OCI-LY1 (cell line): ENCODE results near the gene FUT8.
A peak's percentile ranks its signal among the peaks of the same experiment; 100 is the strongest.

Experiments used
- H2AFZ ChIP-seq: fragments of 200-600 bp; sonication (generic), shearing (Covaris generic); 2 replicates; pipeline ENCODE4 v1.6.0; 2014; ENCODE audit warnings: antibody characterized with exemption, mild to moderate bottlenecking, low read length
- H3F3A ChIP-seq: fragments of 200-600 bp; sonication (generic), shearing (Covaris generic); 2 replicates; pipeline ENCODE4 v1.6.0; 2014; ENCODE audit warnings: mild to moderate bottlenecking, antibody characterized with exemption, low read length, moderate library complexity; ENCODE audit not compliant: insufficient read depth
- H3K27ac ChIP-seq: fragments of 200-600 bp; sonication (generic); 2 replicates; pipeline ENCODE4 v1.5.1; 2014; ENCODE audit warnings: low read length, mixed run types, mild to moderate bottlenecking, low read depth; ENCODE audit not compliant: poor library complexity, severe bottlenecking
- H3K27me3 ChIP-seq: fragments of 200-600 bp; sonication (generic); 2 replicates; pipeline ENCODE4 v1.6.0; 2014; ENCODE audit warnings: antibody characterized with exemption, mild to moderate bottlenecking, low read length, moderate library complexity; ENCODE audit not compliant: insufficient read depth
- H3K36me3 ChIP-seq: fragments of 200-600 bp; sonication (generic); 2 replicates; pipeline ENCODE4 v1.6.1; 2014; ENCODE audit warnings: mild to moderate bottlenecking, antibody characterized with exemption, low read length, moderate library complexity, mixed read lengths; ENCODE audit not compliant: insufficient read depth
- H3K4me1 ChIP-seq: fragments of 200-600 bp; sonication (generic); 2 replicates; pipeline ENCODE4 v1.5.1; 2014; ENCODE audit warnings: mild to moderate bottlenecking, low read length, moderate library complexity; ENCODE audit not compliant: insufficient read depth, severe bottlenecking
- H3K4me2 ChIP-seq: fragments of 200-600 bp; sonication (generic), shearing (Covaris generic); 2 replicates; pipeline ENCODE4 v1.6.1; 2014; ENCODE audit warnings: low read length
- H3K4me3 ChIP-seq: fragments of 200-600 bp; sonication (generic); 2 replicates; pipeline ENCODE4 v1.5.1; 2014; ENCODE audit warnings: low read length, low read depth, mild to moderate bottlenecking, mixed read lengths; ENCODE audit not compliant: poor library complexity, severe bottlenecking
- H3K79me2 ChIP-seq: fragments of 200-600 bp; shearing (Covaris generic); 2 replicates; pipeline ENCODE4 v1.6.1; 2016; ENCODE audit warnings: mixed run types, low read length, mixed read lengths; ENCODE audit not compliant: insufficient read depth
- H3K9ac ChIP-seq: fragments of 200-600 bp; sonication (generic), shearing (Covaris generic); 2 replicates; pipeline ENCODE4 v1.6.1; 2014; ENCODE audit warnings: mild to moderate bottlenecking, low read length, mixed read lengths
- H3K9me2 ChIP-seq: fragments of 200-600 bp; sonication (generic), shearing (Covaris generic); 2 replicates; pipeline ENCODE4 v1.6.1; 2014; ENCODE audit warnings: low read depth, mild to moderate bottlenecking, low read length, mixed read lengths
- H3K9me3 ChIP-seq: fragments of 200-600 bp; shearing (Covaris generic); 2 replicates; pipeline ENCODE4 v1.6.1; 2014; ENCODE audit warnings: low read length, mixed read lengths
- H4K20me1 ChIP-seq: fragments of 200-600 bp; sonication (generic), shearing (Covaris generic); 2 replicates; pipeline ENCODE4 v1.6.0; 2016; ENCODE audit warnings: mild to moderate bottlenecking, low read length; ENCODE audit not compliant: insufficient read depth
- CTCF ChIP-seq: fragments of 200-600 bp; sonication (generic), shearing (Covaris generic); IDR thresholded peaks from 2 replicates; pipeline ENCODE4 v1.5.1; 2017; ENCODE audit warnings: mild to moderate bottlenecking, antibody characterized with exemption, low read length, moderate library complexity, mixed read lengths
- EZH2 ChIP-seq: fragments of 200-600 bp; sonication (generic), shearing (Covaris generic); IDR thresholded peaks from 2 replicates; pipeline ENCODE4 v1.8.0; 2017; ENCODE audit warnings: borderline replicate concordance, mixed run types, mild to moderate bottlenecking, antibody characterized with exemption, low read length, moderate library complexity, mixed read lengths

The FUT8 gene

GRCh38 chr14:65413739-65414045, 1.2 kb downstream of the FUT8 start:
- Histone ChIP-seq H3K27ac (peak overlapping the region; percentile 66), H3F3A (0 out of 2 replicates have a peak, but pooled peaks cover 5% of the 10 kb centered on the region), H2AFZ (no peak overlapping the region), H4K20me1 (no peaks in the 10 kb centered on the region), H3K27me3 (no peaks in the 10 kb centered on the region), H3K9ac (peak overlapping the region; percentile 89), H3K4me2 (peak overlapping the region; percentile 81), H3K9me3 (no peaks in the 10 kb centered on the region), H3K36me3 (no peaks in the 10 kb centered on the region), H3K4me3 (peak overlapping the region; percentile 90), H3K79me2 (peaks cover 56% of the 10 kb centered on the region), H3K4me1 (peaks cover 26% of the 10 kb centered on the region), H3K9me2 (no peaks in the 10 kb centered on the region)
- TF ChIP-seq EZH2 (no peak), CTCF (no peak)

GRCh38 chr14:65414961-65415589, 2.5 kb downstream of the FUT8 start:
- Histone ChIP-seq H3K4me1 (peaks cover 26% of the 10 kb centered on the region), H3K79me2 (peaks cover 69% of the 10 kb centered on the region), H3F3A (0 out of 2 replicates have a peak, but pooled peaks cover 5% of the 10 kb centered on the region), H3K36me3 (no peaks in the 10 kb centered on the region), H3K9me3 (no peaks in the 10 kb centered on the region), H3K27ac (peak overlapping the region; percentile 66), H3K9ac (peak overlapping the region; percentile 89), H3K4me2 (peak overlapping the region; percentile 81), H3K9me2 (no peaks in the 10 kb centered on the region), H2AFZ (no peak overlapping the region), H4K20me1 (no peaks in the 10 kb centered on the region), H3K27me3 (no peaks in the 10 kb centered on the region), H3K4me3 (peak overlapping the region; percentile 90)
- TF ChIP-seq EZH2 (no peak), CTCF (peak; percentile 73)

- no peaks in the 10 kb centered on the region for H3K9me2 ChIP-seq
- H3K27ac ChIP-seq = no peak overlapping the region
- no peaks in the 10 kb centered on the region for H3K27me3 ChIP-seq
- no peak for TF ChIP-seq EZH2
- TF ChIP-seq CTCF = no peak
- H3K9me3 ChIP-seq = no peaks in the 10 kb centered on the region
- H4K20me1 ChIP-seq = no peaks in the 10 kb centered on the region
- peak overlapping the region; percentile 81 for H3K4me2 ChIP-seq
- H2AFZ ChIP-seq = no peak overlapping the region
- H3K79me2 ChIP-seq = peaks cover 74% of the 10 kb centered on the region
- H3K36me3 ChIP-seq = no peaks in the 10 kb centered on the region
- peaks cover 26% of the 10 kb centered on the region for H3K4me1 ChIP-seq
- H3K4me3 ChIP-seq = no peak overlapping the region
- 0 out of 2 replicates have a peak, but pooled peaks cover 5% of the 10 kb centered on the region for H3F3A ChIP-seq
- H3K9ac ChIP-seq = no peak overlapping the region
Measured at GRCh38 chr14:65415613-65416012, 3.1 kb downstream of the FUT8 start.
